ENCODE data around the gene VPS37C. TPM values are rescaled to one million over a fixed set of nuclear protein-coding genes. Genes with fewer than 3 reads are reported as not detected.

VPS37C gene
- total and polyA plus RNA-seq, 4 donors, result 2.6 to 6.1 (median 5.1) TPM

DNA sequence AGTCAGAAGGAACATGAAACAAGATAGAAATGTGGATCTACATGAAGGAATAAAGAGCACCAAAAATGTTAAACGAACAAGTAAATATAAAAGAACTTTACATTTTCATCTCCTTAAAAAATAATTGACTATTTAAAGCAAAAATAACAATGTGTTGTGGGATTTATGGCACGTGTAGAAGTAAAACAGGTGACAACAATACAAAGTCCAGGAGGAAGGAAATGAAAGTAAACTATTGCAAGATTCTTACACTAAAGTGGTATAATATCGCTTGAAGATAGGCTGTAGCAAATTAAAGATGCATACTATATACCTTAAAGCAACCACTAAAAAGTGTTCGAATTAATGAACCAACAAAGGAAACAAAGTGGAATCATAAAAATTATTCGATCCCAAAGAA, 5.5 kb downstream of the VPS37C start (continued):
- TF ChIP-seq, protein P1, sequence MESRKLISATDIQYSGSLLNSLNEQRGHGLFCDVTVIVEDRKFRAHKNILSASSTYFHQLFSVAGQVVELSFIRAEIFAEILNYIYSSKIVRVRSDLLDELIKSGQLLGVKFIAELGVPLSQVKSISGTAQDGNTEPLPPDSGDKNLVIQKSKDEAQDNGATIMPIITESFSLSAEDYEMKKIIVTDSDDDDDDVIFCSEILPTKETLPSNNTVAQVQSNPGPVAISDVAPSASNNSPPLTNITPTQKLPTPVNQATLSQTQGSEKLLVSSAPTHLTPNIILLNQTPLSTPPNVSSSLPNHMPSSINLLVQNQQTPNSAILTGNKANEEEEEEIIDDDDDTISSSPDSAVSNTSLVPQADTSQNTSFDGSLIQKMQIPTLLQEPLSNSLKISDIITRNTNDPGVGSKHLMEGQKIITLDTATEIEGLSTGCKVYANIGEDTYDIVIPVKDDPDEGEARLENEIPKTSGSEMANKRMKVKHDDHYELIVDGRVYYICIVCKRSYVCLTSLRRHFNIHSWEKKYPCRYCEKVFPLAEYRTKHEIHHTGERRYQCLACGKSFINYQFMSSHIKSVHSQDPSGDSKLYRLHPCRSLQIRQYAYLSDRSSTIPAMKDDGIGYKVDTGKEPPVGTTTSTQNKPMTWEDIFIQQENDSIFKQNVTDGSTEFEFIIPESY (IDR thresholded peaks at IDR 0.05), result no peak
- no peak for TF ChIP-seq FOXA2 (IDR thresholded peaks at IDR 0.05)

DNA sequence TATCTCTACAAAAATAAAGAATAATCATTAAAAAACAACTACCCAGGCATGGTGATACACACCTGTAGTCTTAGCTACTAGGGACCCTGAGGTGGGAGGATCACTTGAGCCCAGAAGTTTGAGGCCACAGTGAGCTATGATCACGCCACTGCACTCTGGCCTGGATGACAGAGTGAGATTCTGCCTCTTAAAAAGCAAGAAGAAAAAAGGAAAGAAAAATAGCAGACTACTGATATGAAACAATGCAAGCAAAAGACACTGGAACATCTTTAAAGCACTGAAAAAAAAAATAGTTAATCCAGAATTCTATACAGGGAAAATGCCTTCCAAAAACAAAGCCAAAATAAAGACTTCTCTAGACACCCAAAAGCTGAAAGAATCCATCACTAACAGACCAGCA, 5.9 kb downstream of the VPS37C start:
- TF ChIP-seq HNF4A (conservative IDR thresholded peaks at IDR 0.05) (no peak), TAF1 (conservative IDR thresholded peaks at IDR 0.05) (no peak), GABPA (IDR thresholded peaks at IDR 0.05 in 1 of 2, conservative IDR thresholded peaks at IDR 0.05 in 1 of 2) (no peak), JUND (IDR thresholded peaks at IDR 0.05) (no peak), NR2F2 (IDR thresholded peaks at IDR 0.05) (no peak), HNF4G (IDR thresholded peaks at IDR 0.05) (no peak), RAD21 (IDR thresholded peaks at IDR 0.05) (no peak), FOXA2 (IDR thresholded peaks at IDR 0.05) (no peak), RXRA (IDR thresholded peaks at IDR 0.05) (no peak)
- TF ChIP-seq, protein P2, sequence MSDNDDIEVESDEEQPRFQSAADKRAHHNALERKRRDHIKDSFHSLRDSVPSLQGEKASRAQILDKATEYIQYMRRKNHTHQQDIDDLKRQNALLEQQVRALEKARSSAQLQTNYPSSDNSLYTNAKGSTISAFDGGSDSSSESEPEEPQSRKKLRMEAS (IDR thresholded peaks at IDR 0.05), result no peak

DNA sequence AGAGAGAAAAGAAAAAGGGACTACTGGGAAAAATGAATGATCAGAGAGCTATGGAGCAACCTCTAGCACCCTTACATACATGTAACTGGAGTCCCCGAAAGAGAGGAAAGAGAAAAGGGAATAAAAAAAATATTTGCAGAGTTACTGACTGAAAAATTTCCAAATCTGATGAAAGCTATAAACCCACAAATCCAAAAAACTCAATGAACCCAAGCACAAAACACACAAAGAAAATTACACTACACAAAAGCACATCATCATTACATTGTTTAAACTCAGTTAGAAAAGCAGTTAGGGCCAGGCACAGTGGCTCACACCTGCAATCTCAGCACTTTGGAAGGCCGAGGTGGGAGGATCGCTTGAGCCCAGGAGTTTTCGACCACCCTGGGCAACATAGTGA, 6.7 kb downstream of the VPS37C start:
- TF ChIP-seq FOXA2 (IDR thresholded peaks at IDR 0.05) (no peak), RXRA (IDR thresholded peaks at IDR 0.05) (no peak), HNF4G (IDR thresholded peaks at IDR 0.05) (no peak), JUND (IDR thresholded peaks at IDR 0.05) (no peak), FOXA1 (IDR thresholded peaks at IDR 0.05) (no peak), NR2F2 (IDR thresholded peaks at IDR 0.05) (no peak), GABPA (IDR thresholded peaks at IDR 0.05 in 1 of 2, conservative IDR thresholded peaks at IDR 0.05 in 1 of 2) (no peak), TAF1 (conservative IDR thresholded peaks at IDR 0.05) (no peak), EGR1 (IDR thresholded peaks at IDR 0.05; ENCODE audit: low read depth in 2 of 2) (no peak), RAD21 (IDR thresholded peaks at IDR 0.05) (no peak), SP1 (IDR thresholded peaks at IDR 0.05) (no peak), HNF4A (conservative IDR thresholded peaks at IDR 0.05) (no peak), YY1 (IDR thresholded peaks at IDR 0.05) (no peak)
- TF ChIP-seq, protein P3, sequence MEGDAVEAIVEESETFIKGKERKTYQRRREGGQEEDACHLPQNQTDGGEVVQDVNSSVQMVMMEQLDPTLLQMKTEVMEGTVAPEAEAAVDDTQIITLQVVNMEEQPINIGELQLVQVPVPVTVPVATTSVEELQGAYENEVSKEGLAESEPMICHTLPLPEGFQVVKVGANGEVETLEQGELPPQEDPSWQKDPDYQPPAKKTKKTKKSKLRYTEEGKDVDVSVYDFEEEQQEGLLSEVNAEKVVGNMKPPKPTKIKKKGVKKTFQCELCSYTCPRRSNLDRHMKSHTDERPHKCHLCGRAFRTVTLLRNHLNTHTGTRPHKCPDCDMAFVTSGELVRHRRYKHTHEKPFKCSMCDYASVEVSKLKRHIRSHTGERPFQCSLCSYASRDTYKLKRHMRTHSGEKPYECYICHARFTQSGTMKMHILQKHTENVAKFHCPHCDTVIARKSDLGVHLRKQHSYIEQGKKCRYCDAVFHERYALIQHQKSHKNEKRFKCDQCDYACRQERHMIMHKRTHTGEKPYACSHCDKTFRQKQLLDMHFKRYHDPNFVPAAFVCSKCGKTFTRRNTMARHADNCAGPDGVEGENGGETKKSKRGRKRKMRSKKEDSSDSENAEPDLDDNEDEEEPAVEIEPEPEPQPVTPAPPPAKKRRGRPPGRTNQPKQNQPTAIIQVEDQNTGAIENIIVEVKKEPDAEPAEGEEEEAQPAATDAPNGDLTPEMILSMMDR (IDR thresholded peaks at IDR 0.05; ENCODE audit: low read depth, low read length, missing input control), result no peak
- TF ChIP-seq, protein P4, sequence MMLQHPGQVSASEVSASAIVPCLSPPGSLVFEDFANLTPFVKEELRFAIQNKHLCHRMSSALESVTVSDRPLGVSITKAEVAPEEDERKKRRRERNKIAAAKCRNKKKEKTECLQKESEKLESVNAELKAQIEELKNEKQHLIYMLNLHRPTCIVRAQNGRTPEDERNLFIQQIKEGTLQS (IDR thresholded peaks at IDR 0.05), result no peak
- TF ChIP-seq, protein P1 (IDR thresholded peaks at IDR 0.05), result no peak
- TF ChIP-seq, protein P2 (IDR thresholded peaks at IDR 0.05), result no peak
- TF ChIP-seq, protein P5, sequence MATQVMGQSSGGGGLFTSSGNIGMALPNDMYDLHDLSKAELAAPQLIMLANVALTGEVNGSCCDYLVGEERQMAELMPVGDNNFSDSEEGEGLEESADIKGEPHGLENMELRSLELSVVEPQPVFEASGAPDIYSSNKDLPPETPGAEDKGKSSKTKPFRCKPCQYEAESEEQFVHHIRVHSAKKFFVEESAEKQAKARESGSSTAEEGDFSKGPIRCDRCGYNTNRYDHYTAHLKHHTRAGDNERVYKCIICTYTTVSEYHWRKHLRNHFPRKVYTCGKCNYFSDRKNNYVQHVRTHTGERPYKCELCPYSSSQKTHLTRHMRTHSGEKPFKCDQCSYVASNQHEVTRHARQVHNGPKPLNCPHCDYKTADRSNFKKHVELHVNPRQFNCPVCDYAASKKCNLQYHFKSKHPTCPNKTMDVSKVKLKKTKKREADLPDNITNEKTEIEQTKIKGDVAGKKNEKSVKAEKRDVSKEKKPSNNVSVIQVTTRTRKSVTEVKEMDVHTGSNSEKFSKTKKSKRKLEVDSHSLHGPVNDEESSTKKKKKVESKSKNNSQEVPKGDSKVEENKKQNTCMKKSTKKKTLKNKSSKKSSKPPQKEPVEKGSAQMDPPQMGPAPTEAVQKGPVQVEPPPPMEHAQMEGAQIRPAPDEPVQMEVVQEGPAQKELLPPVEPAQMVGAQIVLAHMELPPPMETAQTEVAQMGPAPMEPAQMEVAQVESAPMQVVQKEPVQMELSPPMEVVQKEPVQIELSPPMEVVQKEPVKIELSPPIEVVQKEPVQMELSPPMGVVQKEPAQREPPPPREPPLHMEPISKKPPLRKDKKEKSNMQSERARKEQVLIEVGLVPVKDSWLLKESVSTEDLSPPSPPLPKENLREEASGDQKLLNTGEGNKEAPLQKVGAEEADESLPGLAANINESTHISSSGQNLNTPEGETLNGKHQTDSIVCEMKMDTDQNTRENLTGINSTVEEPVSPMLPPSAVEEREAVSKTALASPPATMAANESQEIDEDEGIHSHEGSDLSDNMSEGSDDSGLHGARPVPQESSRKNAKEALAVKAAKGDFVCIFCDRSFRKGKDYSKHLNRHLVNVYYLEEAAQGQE (IDR thresholded peaks at IDR 0.05), result no peak
- H3K4me1 ChIP-seq (ENCODE audit: control insufficient read depth in 4 of 4, insufficient read depth in 4 of 4, low read length in 3 of 4), result peaks cover 0 to 7% (median 2%) of the 10 kb centered on the region in 4 donors
- H3K36me3 ChIP-seq (ENCODE audit: control insufficient read depth in 4 of 4, insufficient read depth in 3 of 4, low read depth in 1 of 4, low read length in 3 of 4), result peaks cover 0 to 8% (median 0%) of the 10 kb centered on the region in 4 donors
- no peaks in the 10 kb centered on the region for H3K27me3 ChIP-seq (ENCODE audit: control insufficient read depth in 4 of 4, insufficient read depth in 4 of 4, low read length in 3 of 4)
- H3K27ac ChIP-seq (ENCODE audit: low read depth in 1 of 2, low read length in 2 of 2), result no peak overlapping the region
- DNase-seq (ENCODE audit: low spot score), result no peak
- H3K9ac ChIP-seq (ENCODE audit: low read depth in 1 of 2, low read length in 2 of 2), result no peak overlapping the region
- no peak overlapping the region for H3K4me3 ChIP-seq (ENCODE audit: low read depth in 1 of 3, low read length in 3 of 3)
- peaks cover 0 to 6% (median 0%) of the 10 kb centered on the region in 4 donors for H3K9me3 ChIP-seq (ENCODE audit: control insufficient read depth in 4 of 4, low read length in 3 of 4)
- WGBS, result 96% methylated on average over 4 of the region's 4 CpGs

More for the DNA sequence above, 5.9 kb downstream of the VPS37C start:
- WGBS, result 98% methylated on average over 1 of the region's 1 CpG
- H3K27ac ChIP-seq (ENCODE audit: low read depth in 1 of 2, low read length in 2 of 2), result no peak overlapping the region
- H3K4me1 ChIP-seq (ENCODE audit: control insufficient read depth in 4 of 4, insufficient read depth in 4 of 4, low read length in 3 of 4), result peaks cover 2 to 7% (median 4%) of the 10 kb centered on the region in 4 donors
- DNase-seq (ENCODE audit: low spot score), result no peak
- peaks cover 0 to 6% (median 0%) of the 10 kb centered on the region in 4 donors for H3K9me3 ChIP-seq (ENCODE audit: control insufficient read depth in 4 of 4, low read length in 3 of 4)
- H3K4me3 ChIP-seq (ENCODE audit: low read depth in 1 of 3, low read length in 3 of 3), result no peak overlapping the region
- no peaks in the 10 kb centered on the region for H3K27me3 ChIP-seq (ENCODE audit: control insufficient read depth in 4 of 4, insufficient read depth in 4 of 4, low read length in 3 of 4)
- H3K9ac ChIP-seq (ENCODE audit: low read depth in 1 of 2, low read length in 2 of 2), result no peak overlapping the region
- peaks cover 0 to 8% (median 0%) of the 10 kb centered on the region in 4 donors for H3K36me3 ChIP-seq (ENCODE audit: control insufficient read depth in 4 of 4, insufficient read depth in 3 of 4, low read depth in 1 of 4, low read length in 3 of 4)
